GM23338 (cell line): ENCODE data around the gene CCDC12.

Experiments used
- CREB1 ChIP-seq: fragments of 250-450 bp; sonication (Bioruptor Pico); IDR thresholded peaks from 2 replicates; pipeline ENCODE4 v1.5.0; 2020; ENCODE audit warnings: low read depth, mild to moderate bottlenecking, moderate library complexity
- ETS1 ChIP-seq: IDR thresholded peaks from 2 replicates; pipeline ENCODE4 v1.6.1; 2016; ENCODE audit warnings: antibody characterized with exemption
- EZH2 ChIP-seq: fragments of 200-600 bp; sonication (generic); IDR thresholded peaks from one replicate; pipeline ENCODE4 v1.8.0; 2017; ENCODE audit warnings: antibody characterized with exemption, mild to moderate bottlenecking, low read depth; ENCODE audit not compliant: unreplicated experiment
- EZH2phosphoT487 ChIP-seq: fragments of 200-600 bp; sonication (generic); IDR thresholded peaks from one replicate; pipeline ENCODE4 v1.8.1; 2018; ENCODE audit warnings: antibody characterized with exemption; ENCODE audit not compliant: unreplicated experiment
- JUNB ChIP-seq: IDR thresholded peaks from one replicate; pipeline ENCODE4 v1.6.1; 2016; ENCODE audit warnings: antibody characterized with exemption; ENCODE audit not compliant: unreplicated experiment
- NANOG ChIP-seq: IDR thresholded peaks from 2 replicates; pipeline ENCODE4 v1.6.1; 2016; ENCODE audit warnings: antibody characterized with exemption, borderline replicate concordance
- POLR2AphosphoS5 ChIP-seq: IDR thresholded peaks from 2 replicates; pipeline ENCODE4 v1.6.1; 2016; ENCODE audit warnings: antibody characterized with exemption, low read depth
- REST ChIP-seq: IDR thresholded peaks from one replicate; pipeline ENCODE4 v1.6.1; 2018; ENCODE audit warnings: antibody characterized with exemption; ENCODE audit not compliant: unreplicated experiment
- STAT1 ChIP-seq: IDR thresholded peaks from one replicate; pipeline ENCODE4 v1.6.1; 2016; ENCODE audit warnings: antibody characterized with exemption; ENCODE audit not compliant: unreplicated experiment
- ZNF114 ChIP-seq: fragments of 250-450 bp; sonication (Bioruptor Pico); IDR thresholded peaks from 2 replicates; pipeline ENCODE4 v1.5.0; 2020; ENCODE audit warnings: mild to moderate bottlenecking, moderate library complexity
- ZNF462 ChIP-seq: fragments of 250-450 bp; sonication (Bioruptor Pico); IDR thresholded peaks from 2 replicates; pipeline ENCODE4 v1.5.0; 2020; ENCODE audit warnings: mild to moderate bottlenecking, moderate library complexity
- TF ChIP-seq, protein P1 (sequence below), 2 experiments: fragments of 200-600 bp in 1 of 2; sonication (generic) in 1 of 2; conservative IDR thresholded peaks; 2 replicates each; pipeline versions ENCODE4 v1.5.1 to v1.6.1; 2016 to 2017; ENCODE audit warnings: antibody characterized with exemption in 2 of 2, low read depth in 2 of 2, mild to moderate bottlenecking in 2 of 2, moderate library complexity in 1 of 2

- TF ChIP-seq, protein P1, sequence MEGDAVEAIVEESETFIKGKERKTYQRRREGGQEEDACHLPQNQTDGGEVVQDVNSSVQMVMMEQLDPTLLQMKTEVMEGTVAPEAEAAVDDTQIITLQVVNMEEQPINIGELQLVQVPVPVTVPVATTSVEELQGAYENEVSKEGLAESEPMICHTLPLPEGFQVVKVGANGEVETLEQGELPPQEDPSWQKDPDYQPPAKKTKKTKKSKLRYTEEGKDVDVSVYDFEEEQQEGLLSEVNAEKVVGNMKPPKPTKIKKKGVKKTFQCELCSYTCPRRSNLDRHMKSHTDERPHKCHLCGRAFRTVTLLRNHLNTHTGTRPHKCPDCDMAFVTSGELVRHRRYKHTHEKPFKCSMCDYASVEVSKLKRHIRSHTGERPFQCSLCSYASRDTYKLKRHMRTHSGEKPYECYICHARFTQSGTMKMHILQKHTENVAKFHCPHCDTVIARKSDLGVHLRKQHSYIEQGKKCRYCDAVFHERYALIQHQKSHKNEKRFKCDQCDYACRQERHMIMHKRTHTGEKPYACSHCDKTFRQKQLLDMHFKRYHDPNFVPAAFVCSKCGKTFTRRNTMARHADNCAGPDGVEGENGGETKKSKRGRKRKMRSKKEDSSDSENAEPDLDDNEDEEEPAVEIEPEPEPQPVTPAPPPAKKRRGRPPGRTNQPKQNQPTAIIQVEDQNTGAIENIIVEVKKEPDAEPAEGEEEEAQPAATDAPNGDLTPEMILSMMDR (conservative IDR thresholded peaks at IDR 0.05; ENCODE audit: low read depth in 2 of 2): no peak
- TF ChIP-seq EZH2phosphoT487 (no peak), EZH2 (no peak), CREB1 (CRISPR knock-in tag) (no peak), JUNB (no peak), POLR2AphosphoS5 (no peak), REST (no peak), ETS1 (no peak), STAT1 (no peak), NANOG (no peak), ZNF462 (CRISPR knock-in tag) (no peak), ZNF114 (CRISPR knock-in tag) (no peak)
Observed at GRCh38 chr3:47000198-47000815, 23.8 kb upstream of the CCDC12 start.
